Stimulated activated CD4-positive, alpha-beta T cell treated with anti-CD3 and anti-CD28 coated beads, Interleukin-12 subunit alpha, Interleukin-12 subunit beta, amount 100 ng/mL, for 48 hours (primary cell): Measurements from ENCODE around the gene TNIP2.
"Not testable (repeated sequence)": the region's sequence is repeated elsewhere in the genome, so short reads cannot be mapped to it uniquely, and the experiment has no call there.

Experiments used
- DNase-seq, 3 donors: peaks; one replicate each; pipeline ENCODE4 v3.0.0-alpha.2; 2020; ENCODE audit warnings: low read depth in 2 of 3, low spot score in 1 of 3

The TNIP2 gene

DNA sequence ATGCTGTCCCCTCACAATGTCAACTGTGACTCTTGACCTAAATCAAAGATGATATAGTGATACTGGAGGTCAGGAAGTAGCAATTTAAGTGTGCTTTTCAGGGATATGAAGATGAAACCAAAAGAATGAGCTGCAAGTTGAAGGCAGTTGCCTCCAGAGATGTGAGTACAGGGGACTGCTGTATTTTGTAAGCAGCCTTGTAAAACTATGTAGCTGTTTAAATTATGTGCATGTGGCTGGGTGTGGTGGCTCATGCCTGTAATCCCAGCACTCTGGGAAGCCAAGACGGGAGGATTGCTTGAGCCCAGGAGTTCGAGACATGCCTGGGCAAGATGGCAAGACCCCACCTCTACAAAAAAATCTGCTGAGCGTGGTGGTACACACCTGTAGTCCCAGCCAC is 15.1 kb upstream of the TNIP2 start:
- DNase-seq: no peak

DNA sequence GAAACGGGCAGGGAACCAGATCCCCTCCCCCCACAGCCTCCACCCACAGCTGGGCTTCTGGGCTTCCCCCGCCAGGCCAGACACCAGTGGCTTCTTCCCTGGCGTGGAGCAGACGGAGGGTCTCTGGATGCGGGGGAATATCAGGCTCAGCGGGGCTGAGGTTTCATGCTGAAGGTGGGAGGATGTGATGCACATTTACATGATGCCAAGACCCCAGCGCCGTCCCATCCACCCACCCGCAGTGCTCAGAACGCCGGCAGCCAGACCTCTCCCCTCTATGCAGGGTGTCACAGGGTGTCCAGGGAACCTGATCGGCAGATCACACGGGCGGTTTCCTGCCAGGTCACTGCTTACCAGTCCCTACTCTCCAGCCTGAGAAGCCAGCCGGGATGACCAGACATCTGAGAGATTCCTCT is 12.8 kb upstream of the TNIP2 start:
- DNase-seq: no peak

DNA sequence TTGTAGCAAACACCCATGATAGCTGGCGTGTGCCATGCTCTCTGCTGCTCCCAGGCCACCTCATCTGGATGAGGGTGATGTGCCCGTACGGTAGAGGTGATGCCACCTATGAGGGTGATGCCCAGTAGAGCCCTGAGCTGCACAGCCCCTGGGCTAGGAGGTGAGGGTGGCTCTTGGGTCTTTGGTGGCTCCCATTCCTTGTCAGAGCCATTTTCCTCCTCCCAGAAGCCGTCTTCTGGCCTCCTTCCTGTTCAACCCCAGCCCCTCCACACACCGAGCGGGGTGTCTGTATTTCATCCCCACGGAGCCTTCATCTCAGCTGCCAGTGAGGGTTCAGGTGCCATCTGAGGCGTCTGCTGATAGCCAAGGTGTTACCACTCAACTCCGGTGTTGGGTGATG is 12.0 kb upstream of the TNIP2 start:
- no peak for DNase-seq

DNA sequence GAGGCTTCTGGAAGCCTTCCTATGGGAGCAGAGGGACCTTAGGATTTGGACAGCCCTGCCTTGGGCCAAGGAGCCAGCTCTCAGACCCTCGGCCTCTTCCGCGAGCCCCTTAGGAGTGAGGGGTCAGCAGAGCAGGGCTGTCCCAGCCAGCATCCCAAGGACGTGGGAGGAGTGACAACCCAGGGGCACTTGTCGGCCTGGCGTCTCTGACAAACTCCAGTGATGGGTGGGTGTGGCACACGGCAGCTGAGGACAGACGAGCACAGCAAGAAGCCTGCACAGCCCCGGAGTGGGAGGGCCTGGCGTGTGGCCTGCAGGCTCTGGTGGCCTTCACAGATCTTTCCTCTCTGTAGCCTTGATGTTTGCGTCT is 11.6 kb upstream of the TNIP2 start:
- no peak for DNase-seq

DNA sequence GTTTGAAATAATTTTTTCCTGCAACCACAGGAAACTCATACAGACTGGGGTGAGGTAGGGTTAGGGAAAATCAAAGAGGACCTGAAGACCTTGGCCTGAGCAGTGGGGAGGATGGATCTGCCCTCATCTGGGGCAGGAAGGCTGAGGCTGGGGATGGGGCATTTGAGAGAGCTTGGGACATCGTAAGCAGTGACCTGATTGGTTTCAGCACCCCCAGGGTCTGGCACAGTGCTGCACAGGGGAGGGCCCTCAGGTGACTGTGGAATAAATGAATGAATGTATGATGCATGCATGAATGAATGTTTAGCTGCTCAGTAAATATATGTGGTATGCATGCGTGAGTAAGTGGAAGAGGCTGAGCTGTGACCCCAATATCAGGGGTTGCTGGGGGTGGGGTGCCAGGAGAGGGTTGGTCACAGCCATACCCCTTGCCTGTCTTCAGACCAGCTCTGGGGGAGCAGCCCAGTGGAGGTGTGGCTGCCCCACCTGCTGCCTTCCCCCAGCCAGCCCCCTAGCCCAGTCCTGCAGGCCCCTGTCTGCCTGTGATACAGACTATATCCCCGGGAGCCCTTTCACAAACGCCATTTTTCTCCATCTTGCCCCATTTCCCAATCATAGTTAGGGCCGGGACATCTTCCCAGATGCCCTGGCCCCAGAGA is 11.0 kb upstream of the TNIP2 start:
- DNase-seq: no peak

DNA sequence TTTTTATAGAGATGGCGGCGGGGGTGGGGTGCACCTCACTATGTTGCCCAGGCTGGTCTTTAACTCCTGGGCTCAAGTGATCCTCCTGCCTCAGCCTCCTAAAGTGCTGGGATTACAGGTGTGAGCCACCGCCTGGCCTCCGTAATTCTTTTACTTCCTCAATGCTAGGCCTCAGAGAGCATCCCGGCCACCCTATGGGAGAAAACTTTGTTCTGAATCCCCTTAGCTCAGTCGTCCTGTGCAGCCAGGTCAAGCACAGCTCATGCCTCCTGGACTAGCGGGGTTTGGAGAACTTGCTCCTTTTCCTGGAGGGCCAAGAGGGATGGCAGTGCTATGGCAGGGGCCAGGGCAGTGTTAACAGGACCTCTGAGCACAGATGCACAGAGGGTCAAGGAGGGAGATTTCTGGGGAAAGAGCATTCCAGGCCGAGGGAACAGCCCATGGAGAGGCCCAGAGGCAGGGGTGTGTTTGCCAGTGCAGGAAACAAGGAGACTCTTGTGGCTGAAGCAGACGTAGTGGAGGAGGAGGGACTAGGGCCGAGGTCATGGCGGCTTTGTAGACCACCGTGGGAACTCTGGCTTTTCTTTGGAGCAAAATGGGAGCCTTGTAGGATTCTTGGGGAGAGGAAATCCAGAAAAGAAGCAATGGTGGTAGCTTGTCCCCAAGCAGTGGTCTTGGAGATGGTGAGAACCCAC is 9.8 kb upstream of the TNIP2 start:
- DNase-seq: no peak

DNA sequence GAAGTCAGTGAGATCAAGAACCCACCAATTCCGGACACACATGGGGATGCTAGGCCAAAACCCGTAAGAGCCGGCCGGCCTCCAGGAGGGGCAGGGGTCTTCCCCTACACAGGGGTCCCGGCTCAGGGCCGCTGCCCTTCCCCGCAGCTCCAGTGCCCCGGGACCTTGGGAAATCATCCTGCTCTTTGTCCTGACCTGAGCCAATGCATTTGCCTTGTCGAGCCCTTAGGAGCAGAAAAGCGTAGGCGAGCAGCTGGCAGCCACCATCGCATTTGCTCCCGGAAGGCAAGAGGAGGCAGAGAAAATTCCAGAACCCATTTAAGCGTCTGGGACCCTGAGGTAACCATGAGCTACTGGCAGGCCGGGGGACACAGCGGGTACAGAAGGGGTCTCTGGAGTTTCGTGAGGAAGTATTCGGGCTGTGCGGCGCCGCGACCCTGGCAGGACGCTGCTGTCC is 7.4 kb upstream of the TNIP2 start:
- no peak for DNase-seq

DNA sequence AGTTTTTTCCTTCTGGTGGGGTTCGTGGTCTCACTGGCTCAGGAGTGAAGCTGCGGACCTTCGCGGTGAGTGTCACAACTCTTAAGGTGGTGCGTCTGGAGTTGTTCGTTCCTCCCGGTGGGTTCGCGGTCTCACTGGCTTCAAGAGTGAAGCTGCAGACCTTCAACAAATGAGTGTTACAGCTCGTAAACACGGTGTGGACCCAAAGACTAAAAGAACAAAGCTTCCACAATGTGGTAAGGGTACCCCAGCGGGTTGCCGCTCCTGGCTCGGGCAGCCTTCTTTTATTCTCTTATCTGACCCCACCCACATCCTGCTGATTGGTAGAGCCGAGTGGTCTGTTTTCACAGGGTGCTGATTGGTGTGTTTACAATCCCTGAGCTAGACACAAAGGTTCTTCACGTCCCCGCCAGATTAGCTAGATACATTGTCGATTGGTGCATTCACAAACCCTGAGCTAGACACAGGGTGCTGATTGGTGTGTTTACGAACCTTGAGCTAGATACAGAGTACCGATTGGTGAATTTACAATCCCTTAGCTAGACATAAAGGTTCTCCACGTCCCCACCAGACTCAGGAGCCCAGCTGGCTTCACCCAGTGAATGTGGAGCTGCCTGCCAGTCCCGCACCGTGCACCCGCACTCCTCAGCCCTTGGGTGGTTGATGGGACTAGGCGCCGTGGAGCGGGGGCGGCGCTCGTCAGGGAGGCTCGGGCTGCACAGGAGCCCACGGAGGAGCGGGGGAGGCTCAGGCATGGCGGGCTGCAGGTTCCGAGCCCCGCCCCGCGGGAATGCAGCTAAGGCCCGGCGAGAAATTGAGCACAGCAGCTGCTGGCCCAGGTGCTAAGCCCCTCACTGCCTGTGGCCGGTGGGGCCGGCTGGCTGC is 6.6 kb upstream of the TNIP2 start:
- DNase-seq: not testable (repeated sequence)

DNA sequence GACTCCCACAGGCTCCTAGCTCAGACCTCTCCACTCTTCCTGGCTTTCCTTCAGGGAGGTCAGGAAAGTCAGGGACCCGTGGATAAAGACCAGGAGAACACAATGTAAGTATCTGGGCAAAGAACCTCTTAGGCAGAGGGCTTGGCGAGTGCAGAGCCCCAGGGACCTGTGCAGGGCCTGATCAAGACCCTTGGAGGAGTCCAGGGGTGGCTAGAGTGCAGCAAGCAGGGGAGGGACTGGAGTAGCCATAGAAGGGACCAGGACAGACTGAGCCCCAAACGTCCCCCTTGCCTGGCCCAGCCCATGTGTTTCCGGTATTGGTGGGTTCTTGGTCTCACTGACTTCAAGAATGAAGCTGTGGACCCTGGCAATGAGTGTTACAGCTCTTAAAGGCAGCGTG is 5.9 kb upstream of the TNIP2 start:
- DNase-seq: no peak

DNA sequence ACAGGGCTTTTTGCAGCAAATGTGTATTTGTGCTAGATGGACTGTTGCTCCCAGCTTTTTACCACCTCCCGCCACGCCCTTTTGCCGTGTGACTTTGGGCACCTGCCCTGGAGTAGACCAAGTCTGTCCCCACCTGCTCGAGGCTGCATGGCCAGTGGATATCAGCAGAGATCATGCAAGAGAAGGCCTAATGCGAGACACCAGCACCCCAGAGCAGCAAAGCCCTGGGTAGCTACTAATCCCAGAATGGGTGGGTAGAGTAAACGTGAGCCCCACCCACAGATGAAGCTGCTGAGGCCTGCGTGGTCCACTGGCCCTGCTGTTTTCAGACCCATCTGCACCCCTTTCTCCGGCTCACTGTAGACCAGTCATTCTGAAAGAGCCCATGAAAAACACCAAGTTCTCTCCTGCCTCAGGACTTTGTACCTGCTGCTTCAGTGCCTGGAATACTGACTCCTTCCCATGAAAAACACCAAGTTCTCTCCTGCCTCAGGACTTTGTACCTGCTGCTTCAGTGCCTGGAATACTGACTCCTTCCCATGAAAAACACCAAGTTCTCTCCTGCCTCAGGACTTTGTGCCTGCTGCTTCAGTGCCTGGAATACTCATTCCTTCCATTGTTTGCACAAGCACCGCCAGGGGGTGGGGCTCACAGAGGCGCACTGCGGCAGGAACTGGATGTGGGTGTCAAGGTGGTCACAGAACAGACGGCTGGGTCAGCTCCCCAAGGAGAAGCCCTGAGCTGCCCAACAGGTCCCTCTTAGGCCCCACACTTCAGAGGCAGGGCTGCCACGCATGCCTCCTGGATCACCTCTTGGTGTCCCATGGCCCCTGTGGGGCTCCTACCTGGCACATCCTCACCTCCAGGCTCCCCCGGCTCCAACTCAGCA is 5.1 kb upstream of the TNIP2 start:
- no peak for DNase-seq

DNA sequence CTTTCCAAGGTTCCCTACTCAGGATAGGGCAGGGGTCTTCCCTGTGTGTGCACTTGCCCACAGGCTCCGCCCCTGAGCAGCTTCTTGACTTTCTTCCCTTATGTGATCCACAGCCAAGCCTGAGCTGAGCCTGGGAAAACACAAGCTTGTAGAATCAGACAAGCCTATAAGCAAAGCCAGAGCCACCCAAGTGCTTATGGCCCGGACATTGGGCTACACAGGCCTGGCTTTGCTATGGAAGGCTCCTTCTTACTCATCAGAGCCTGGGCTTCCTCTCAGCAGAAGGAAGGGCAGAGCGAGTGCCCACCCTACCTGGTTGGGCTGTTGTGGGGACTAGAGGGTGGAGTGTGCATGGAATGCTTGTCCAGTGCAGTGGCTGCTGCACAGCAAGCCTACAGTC is 1.3 kb upstream of the TNIP2 start:
- DNase-seq: no peak

DNA sequence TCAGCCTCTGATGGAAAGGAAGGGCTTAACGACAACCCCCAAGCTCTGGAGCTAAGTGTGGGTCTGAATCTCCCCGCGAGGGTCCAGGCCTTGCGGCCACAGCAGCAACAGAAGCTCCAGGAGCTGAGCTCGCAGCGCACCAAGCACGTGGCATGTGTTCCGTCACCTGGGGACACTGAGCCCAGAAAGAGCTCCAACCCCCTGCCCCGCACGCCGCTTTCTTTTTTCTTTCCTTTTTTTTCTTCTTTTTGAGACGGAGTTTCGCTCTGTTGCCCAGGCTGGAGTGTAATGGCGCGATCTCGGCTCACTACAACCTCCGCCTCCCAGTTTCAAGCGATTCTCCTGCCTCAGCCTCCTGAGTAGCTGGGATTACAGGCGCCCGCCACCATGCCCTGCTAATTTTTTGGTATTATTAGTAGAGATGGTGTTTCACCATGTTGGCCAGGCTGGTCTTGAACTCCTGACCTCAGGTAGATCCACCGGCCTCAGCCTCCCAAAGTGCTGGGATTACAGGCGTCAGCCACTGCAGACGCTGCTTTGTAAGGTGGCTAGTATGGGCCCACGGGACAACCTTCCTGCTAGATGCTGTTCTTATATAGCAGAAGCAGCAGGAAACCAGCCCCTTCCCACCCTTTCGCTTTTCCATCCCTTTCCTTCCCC is 685 bp upstream of the TNIP2 start:
- DNase-seq: no peak

DNA sequence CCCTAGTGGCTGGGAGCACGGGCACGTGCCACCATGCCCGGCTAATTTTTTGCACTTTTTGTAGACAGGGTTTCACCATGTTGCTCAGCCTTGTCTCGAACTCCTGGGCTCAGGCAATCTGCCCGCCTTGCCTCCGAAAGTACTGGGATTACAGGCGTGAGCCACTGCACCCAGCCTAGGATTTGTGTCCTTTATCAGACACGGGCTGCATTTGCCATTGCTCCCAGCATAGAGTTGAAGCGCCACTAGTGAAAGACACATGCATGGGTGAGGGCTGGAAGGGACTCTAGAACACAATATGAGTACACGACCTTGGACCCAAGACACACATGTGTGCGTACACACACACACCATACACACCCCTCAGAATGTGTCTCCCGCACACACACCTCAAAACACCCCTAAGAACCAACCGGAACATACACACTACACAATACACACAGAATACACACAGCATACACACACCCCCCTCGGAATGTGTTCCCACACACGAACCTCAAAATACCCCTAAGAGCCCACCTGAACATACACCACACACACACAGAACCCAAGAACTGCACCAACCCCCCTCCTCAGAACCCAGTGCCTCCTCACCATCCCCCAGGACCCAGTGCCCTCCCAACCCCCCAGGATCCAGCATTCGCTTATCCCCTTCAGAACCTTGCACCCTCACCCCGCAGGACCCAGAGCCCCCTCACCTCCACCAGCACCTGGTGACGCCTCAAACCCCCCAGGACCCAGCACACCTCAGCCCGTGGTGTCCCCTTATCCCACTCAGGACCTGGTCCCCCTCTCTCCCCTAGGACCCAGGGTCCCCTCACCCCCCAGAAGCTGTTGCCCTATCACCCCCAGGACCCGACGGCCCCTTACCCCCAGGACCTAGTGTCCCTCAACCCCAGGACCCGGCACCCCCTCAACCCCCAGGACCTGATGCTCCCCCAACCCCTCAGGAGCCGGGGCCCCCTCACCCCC is 1.0 kb downstream of the TNIP2 start:
- no peak for DNase-seq

DNA sequence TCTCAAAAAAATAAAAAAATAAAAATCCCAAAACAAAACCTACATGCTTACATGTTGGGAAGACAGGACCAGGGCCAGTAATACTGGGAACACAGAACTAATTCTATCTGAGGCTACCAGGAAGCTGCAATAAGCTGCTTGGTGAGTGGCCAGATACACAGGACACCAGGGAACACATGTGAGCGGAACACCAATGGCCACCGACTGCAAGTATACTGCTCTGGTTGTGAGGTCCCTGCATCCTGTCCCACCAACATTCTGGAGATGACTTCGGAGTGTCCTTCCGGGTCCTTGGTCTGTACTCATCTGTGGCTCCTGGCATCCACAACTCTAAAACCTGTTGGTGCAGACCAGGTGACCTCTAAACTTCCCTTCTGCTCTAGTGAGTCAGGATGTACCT is 2.7 kb downstream of the TNIP2 start:
- DNase-seq: no peak

DNA sequence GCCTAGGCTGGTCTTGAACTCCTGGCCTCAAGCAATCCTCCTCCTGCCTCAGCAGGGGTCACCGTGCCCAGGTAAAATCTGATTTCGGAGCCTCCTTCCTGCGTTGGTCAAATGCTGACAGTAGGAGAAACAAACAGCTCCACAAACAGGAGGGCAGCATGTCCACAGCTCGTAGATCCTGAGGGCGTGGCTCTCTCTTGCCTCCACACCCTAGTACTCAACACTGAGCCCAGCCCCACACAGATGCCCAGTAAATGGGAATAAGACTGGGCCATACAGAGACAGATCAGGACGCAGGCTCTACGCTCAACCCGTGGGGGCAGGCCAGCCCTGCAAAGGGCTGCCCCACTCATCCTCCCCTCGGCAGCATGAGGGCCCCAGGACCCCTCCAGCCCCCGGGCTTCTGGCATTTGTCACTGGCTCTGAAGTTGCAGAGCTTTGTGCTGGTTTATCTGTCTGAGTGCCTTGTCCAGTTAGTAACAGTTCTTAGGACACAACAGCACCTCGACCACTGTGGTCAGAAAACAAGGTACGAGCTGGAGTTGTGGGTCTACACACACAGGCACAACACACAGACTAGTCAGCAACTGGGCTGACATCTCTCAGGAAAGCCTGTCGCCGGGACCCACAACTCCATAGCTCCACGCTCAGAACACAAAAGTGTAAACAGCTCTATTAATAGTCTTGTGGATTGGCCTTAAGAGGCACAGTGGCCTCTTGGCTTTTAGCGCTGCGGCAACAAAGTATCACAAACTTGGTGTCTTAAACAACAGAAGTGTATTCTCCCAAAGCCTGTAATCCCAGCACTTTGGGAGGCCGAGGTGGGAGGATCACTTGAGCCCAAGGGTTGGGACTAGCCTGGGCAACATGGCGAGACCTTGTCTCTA is 5.2 kb downstream of the TNIP2 start:
- DNase-seq: no peak

DNA sequence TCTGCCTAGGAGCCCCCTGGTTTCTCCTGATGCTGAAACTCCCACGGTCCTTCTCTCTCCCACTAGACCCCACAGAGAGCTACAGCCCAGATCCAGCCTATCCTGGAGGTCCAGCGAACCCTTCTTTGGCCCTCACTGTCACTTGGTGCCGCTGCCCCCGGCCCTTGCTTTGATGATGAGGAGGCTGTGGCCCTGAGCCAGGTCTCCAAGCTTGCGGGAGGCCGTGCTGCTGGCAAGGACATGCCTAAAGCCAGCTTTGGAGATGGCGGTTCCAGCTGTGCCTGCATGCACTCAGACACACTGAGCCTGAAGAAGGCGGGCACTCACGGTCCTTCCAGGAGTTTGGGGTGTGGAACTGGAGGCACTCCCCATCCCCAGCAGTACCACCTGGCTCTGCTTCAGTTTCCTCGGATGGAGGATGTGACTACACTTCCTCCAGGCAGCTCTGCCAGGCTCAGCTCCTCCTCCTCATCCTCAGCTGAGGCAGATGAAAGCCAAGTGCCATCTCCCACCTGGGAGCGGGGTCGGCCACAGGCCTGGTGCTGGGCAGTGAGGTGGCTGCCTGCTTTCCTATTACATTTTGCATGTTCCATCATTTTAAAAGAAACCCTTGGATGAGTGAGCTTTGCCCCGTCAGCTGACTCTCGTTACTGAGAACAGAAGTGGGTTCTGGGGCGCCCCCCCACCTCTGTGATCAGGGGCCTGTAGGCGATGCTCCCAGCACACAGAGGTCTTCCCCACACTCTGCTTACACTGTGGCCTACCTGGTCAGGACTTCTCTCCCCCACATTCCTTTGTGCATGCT is 9.0 kb downstream of the TNIP2 start:
- no peak for DNase-seq

DNA sequence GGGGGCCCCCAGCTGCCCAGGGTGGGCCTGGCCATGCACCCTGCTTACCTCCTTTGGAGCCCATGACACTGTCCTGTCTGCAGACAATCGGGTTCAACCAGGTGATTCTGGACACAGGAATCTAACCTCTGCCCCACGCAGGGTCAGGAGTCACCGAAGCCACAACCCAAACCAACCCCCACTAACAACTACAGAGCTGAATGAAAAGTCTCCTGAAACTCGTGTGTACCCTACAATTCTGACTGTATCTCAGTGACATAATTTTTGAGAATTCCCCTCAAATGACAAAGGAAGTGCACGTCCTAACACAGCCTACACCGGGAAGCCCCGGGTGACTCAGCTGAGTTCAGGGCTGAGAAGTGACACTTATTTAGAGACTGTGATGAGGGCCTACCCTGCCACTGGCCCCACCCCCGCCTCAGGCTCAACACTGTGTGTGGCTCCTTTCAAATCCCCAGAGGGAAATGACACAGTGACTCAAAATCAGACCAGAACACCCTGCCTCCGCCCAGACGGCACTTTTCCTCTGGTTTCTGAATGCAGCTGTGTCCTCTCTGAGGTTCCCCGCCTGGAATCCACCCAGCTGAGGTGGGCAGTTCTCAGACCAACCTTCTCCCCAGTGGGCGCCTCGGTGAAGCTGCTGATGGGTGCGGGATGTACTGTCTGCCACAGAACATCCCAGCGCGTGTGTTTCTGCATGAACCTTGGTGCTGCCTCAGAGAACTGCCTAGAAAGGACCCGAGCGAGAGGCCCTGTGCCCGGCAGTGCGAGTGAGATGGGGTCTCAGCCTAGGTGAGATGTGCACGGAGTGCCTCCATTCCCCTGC is 9.9 kb downstream of the TNIP2 start:
- peak; percentile 93 to 94 (median 93) for DNase-seq
